NCI-H146 (cell line): Measurements from ENCODE around the gene STXBP5.
A peak's percentile ranks its signal among the peaks of the same experiment; 100 is the strongest.
"Not testable (repeated sequence)": the region's sequence is repeated elsewhere in the genome, so short reads cannot be mapped to it uniquely, and the experiment has no call there.

Experiments used
- DNase-seq: peaks from one replicate; lab custom pipeline; 2025; lab: John Stamatoyannopoulos, UW

STXBP5 gene

DNA sequence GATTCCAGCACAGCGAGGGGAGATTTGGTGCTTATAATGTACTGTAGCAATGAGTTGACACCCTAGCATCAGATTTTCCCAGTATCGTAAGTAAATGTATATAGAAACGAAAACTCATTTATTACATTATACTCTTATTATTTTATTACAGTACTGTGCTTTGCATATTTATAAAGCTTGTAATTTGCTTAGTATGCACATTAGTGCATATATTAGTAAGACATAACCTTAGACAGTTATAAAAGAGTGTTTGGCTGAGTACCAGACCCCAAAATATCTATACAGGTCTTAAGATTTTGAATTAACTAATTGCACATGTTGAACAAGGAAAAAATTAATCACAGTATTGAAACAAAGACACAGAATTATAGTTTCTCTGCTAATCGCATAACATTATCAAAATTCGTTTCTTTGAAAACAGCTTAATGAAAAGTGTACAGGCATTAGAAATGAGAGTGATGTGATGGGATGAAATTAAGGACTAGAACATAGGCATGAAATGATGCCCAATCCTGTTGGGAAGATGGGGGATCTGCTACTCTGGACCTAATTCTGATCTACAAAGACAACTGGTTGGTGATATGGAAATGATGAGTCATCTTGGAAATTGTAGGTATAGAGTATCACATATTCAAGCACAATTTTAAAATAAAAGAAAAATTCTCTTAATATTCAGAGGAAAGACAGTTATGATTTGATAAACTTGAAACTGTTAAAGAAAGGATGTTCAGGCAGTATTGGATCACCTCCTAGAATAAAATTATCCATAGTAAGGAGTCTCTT is 42.8 kb downstream of the STXBP5 start:
- DNase-seq, result no peak

DNA sequence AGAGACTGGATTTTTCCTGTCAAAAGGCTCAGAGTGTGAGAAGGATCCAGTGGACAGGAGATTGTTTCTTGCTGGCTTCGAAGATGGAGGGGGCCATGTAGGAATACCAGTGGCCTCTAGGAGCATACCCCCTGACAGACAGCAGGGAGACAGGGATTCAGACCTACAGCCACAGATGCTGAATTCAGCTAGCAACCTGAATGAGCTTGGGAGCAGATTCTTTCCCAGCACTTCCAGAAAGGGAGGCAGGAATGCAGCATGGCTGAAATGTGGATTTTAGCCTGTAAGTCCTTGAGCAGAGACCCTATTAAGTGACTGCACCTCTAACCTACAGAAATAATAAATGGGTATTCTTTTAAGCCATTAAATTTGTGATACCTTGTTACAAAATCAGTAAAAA is 44.6 kb downstream of the STXBP5 start:
- no peak for DNase-seq

DNA sequence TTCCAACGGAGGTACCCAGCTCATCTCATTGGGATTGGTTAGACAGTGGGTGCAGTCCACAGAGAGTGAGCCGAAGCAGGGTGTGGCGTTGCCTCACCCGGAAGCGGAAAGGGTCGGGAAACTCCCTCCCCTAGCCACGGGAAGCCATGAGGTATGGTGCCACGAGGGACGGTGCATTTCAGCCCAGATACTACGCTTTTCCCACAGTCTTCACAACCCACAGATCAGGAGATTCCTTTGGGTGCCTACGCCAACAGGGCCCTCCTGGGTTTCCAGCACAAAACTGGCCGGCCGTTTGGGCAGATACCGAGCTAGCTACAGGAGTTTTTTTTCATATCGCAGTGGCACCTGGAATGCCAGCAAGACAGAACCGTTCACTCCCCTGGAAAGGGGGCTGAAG is 46.9 kb downstream of the STXBP5 start:
- DNase-seq, result no peak

- not testable (repeated sequence) for DNase-seq
These were observed 50.8 kb downstream of the STXBP5 start for GRCh38 chr6:147254929-147255473.

- no peak for DNase-seq
These were observed 51.9 kb downstream of the STXBP5 start for GRCh38 chr6:147255948-147256674.

DNA sequence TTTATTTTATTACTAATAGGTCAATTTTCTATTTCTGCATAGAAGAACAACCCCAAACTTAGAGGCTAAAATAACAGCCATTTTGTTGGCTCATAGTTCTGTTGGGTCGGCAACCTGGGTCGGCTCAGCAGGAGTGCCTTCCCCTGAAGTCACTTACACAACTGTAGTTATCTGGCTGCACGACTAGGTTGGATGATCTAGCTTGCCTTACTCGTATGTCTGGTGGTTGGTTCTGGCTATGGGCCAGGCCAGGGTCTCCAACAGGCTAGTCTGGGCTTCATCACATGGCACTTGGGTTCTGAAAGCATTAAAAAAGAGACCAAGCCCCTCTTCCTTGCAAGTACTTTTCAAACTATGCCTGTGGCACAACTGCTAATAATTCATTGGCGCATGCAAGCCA is 53.5 kb downstream of the STXBP5 start:
- no peak for DNase-seq

DNA sequence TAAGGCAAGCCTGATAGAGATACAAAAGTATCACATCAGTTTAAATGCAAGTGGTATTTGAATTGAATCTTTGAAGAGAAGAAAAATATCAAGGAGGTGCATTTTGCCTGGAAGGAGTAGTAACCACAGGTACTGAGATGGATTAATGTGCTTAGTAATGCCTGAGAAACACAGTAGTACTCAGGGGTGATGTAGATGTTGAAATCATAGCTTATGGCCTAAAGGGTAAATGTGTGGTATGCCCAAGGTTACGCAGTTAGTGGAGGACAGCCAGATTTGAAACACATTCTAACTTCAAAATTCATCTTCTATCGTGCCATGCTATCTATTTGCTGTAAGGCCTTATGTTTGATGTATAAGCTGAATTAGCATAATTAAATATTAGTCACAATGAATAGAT is 55.9 kb downstream of the STXBP5 start:
- DNase-seq, result no peak

DNA sequence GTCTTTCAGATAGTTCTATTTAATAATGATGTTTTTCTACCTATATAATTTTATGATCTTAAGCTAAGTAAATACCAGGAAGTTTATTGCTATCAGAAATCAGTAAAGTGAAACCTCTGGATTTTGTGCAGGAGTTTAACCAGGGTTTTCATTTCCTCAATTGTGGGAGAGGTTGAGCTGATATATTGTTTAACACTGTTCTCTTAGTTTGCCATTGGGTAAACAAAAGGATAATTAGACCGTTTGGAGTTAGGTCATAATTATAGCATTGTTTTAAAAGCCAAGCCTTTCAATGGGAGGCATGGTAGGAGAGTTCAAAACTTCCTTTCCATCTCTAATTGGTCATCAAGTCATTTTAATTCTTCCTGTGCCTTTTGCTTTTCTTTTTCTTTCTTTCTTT is 58.7 kb downstream of the STXBP5 start:
- peak; percentile 4 for DNase-seq

GRCh38 chr6:147266821-147267220 is 62.6 kb downstream of the STXBP5 start:
- no peak for DNase-seq

- no peak for DNase-seq
These were observed 63.4 kb downstream of the STXBP5 start for GRCh38 chr6:147267658-147268057.

DNA sequence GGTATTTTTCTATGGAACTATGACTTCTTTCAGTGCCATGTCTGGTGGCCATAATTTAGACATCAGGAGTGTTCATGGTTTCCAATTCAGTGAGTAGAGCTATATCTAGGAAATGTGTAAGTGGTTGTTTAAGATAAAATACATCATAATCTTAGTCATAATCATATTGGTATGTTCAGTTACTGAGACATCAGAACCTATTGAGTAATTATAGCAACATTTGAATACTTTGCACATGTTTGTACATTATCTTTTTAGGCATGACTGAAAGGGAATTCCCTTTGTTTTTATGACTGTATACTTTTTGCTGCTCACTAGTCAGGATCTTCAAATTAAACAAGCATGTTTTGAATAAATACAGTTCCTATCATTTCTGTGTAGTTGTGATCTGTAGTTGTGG is 64.0 kb downstream of the STXBP5 start:
- DNase-seq, result no peak

GRCh38 chr6:147274012-147274411 is 69.8 kb downstream of the STXBP5 start:
- DNase-seq, result no peak

DNA sequence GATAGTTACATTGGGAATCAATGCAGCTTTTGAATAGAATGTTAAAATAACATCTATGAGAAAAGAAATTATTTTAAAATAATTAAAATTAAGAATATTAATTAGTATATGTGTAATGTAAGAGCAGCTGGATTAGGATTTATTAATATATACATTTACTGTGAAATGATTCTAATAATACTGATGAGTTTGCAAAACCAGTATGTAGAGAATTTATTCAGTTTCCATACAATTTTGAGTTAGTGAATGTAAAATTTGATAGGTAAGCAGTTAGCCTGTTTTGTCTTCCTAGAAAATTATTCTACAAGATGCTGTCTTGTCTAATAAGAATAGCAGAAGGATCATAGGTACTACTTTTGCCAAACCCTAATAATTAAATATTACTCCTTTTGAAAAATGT is 70.6 kb downstream of the STXBP5 start:
- no peak for DNase-seq

DNA sequence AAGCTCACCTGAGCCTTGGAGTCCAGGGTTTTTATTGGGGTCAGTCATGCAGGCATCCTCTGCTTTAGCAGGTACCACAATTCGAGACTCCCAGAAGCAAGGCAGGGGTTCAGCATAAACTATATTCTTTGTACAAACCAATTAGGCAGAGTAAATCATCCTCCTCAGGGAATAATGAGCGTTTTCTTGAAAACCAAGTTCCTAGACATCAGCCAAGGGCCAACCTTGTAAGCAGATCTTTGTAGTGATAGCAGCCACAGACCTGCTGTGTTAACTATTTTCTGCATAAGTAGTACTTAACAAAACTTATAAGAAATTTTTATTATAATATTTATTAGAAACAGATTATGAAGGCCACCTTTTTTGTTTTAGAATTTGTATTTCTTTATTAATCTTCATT is 74.7 kb downstream of the STXBP5 start:
- DNase-seq, result no peak

GRCh38 chr6:147279427-147279826 is 75.2 kb downstream of the STXBP5 start:
- no peak for DNase-seq

- no peak for DNase-seq
These were observed 77.8 kb downstream of the STXBP5 start for GRCh38 chr6:147281895-147282565.

GRCh38 chr6:147282566-147282959 is 78.3 kb downstream of the STXBP5 start:
- DNase-seq, result no peak

DNA sequence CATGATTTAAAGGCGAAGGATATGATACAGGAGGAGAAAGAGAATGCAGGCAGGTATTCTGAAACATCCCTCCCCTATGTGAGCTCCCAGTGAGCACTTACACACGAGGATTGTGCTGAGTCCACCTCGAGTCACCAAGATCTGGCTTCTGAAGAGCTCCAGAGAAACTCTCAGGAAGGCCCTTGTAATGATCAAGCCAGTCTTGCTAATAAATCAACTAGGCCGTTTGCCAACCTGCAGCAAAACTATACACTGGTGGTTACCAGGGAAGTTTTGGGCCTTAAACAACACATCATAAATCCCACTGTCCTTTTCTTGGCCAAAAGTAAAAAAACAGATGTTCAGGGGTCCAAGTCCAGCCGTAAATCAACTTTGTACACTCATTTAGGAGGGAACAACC is 79.2 kb downstream of the STXBP5 start:
- DNase-seq, result no peak

GRCh38 chr6:147285087-147285855 is 81.1 kb downstream of the STXBP5 start:
- peak; percentile 53 for DNase-seq

DNA sequence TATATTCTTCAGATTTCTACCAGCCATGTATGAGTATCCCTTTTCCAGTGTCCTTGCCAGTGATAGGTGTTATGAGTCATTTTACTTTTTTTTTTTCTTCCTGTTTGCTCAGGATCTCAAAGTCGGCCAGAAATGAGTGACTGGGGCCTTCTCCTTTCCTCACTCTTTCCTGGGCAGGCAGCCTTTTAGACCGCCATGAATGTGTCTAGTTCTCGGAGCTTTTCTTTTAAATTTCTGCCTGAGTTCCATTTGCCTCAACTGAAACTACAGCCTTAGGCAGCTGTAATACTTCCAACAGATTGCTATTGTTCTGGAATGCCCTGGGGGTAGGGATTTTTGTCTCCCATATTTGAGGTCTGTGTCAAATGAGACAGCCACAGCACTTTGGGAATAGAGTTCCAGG is 83.7 kb downstream of the STXBP5 start:
- DNase-seq, result peak; percentile 53

DNA sequence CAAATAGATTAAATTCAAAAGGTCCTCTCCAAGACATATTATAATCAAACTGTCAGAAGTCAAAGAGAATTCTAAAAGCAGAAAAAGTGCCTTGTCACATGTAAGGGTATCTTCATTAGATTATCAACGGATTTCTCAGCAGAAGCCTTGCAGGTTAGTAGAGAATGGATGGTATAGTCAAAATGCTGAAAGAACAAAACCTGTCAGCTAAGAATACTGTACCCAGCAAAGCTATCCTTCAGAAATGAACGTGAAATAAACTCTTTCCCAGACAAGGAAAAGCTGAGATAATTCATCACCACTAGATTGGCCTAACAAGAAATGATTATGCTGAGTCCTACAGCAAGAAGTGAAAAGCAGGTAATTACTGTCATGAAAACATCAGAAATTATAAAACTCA is 92.9 kb downstream of the STXBP5 start:
- DNase-seq, result no peak
